Activated CD4-positive, CD25-positive, alpha-beta regulatory T cell treated with anti-CD3 and anti-CD28 coated beads, Interleukin-2, amount 50 U/mL, for 72 hours (primary cell): ENCODE data around the gene DTNB.
"Not testable (repeated sequence)": the region's sequence is repeated elsewhere in the genome, so short reads cannot be mapped to it uniquely, and the experiment has no call there.

Experiments used
- DNase-seq: peaks from one replicate; pipeline ENCODE4 v3.0.0; 2021

Gene DTNB

DNA sequence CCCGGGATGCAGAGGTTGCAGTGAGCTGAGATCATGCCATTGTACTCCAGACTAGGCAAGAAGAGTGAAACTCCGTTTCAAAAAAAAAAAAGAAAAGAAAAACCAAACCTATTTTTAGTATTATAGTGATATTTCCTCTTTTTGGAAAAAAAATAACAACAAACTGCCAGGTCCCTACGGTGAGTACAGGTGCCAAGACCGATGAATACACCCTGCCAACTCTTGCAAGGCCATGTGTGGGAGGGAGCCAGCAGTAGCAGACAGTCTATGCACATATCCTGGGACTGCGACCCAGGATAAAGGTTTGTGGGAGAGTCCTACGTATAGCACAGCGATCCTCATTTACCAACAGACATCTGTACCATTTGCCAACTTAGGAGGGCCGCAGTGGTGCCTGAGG lies 262.1 kb downstream of the DTNB start:
- no peak for DNase-seq

- no peak for DNase-seq
Measured at GRCh38 chr2:25410370-25410769, 263.0 kb downstream of the DTNB start.

- DNase-seq, result no peak
Measured at GRCh38 chr2:25409468-25409867, 263.9 kb downstream of the DTNB start.

GRCh38 chr2:25409044-25409443 lies 264.3 kb downstream of the DTNB start:
- DNase-seq, result no peak

DNA sequence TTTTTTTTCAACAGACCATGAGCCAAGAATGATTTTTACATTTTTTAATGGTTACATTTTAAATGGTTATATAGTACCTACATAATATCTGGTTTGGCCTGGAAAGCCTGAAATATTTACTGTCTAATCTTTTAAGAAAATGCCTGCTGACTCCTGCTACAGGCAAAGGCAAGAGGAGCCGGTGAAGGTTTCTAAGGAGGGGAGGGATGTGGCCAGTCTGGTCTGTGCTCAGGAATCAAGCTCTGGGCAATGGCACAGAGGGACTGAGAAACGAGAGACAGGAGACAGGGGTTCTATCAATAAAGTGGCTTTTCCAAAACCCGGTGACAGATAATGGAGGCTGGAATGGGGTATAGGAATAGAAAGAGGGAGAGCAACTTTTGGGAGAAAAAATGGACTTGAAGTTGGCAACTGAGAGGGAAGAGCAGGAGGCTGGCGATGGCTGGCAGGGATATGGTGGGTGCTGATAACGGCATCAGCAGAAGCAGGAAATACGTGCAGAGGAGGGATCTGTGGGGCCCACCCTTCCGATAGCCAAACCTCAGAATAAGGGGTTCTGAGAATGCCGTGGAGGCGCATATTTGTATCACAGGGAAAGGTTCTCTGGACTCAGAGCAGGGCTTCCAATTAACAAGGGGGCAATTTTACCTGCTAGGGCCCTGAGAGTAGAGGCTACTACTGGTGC lies 267.6 kb downstream of the DTNB start:
- no peak for DNase-seq

GRCh38 chr2:25403120-25403760 lies 270.1 kb downstream of the DTNB start:
- DNase-seq, result not testable (repeated sequence)

DNA sequence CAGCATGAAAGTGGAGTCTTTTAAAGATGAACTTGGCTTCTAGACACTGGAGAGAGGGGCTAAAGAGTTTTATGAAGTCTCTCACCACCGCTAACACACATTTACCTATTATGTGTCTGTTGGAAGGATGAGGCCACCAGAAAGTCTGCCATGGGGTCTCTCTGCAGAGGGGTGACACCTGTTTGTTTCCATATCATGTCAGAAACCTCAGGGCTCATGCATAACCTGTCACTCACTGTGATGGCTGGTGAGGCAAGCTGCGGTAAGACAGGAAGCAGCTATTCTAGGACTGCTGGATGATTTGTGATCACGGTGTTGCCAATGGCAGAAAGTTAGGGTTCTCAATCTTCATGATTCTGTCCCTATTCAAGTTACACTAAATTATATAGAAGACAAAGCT lies 270.9 kb downstream of the DTNB start:
- DNase-seq, result no peak

DNA sequence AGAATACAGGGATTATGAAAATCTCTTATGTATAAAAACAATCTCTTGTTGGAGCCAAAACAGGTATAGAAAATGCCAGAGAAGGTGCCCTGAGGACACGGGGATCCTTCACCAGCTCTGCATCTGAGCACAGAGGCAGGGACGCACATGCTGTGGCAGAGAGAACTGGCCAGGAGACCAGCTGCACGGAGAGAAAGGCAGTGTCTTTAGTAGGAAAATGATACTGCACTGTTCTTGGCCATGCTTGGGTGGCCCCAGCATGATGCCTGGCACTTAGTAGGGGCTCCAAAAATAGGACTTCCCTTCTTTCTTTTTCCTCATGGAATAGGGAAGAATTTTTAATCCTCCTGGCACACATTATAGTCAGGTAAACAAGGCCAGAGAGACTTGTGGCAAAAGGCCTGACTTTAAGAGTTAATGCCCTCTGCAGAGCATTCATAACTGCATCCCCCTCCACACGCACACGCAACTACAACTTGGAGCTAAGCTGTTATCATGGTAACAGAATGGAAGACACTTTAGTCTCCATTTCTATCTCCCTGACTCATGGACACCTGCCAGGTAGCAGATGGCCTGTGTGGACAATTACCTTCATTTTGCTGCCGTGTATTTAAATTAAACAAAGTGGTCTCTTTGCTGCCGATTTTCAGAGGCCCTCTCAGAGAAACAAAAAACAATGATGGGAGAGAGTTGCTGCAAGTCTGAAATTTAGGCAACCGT lies 271.9 kb downstream of the DTNB start:
- no peak for DNase-seq

- DNase-seq, result no peak
Measured at GRCh38 chr2:25400576-25401216, 272.7 kb downstream of the DTNB start.

- DNase-seq, result no peak
Measured at GRCh38 chr2:25400169-25400568, 273.2 kb downstream of the DTNB start.

- DNase-seq, result no peak
Measured at GRCh38 chr2:25398534-25398933, 274.8 kb downstream of the DTNB start.

- DNase-seq, result no peak
Measured at GRCh38 chr2:25397777-25398176, 275.6 kb downstream of the DTNB start.

GRCh38 chr2:25389161-25389560 lies 284.2 kb downstream of the DTNB start:
- no peak for DNase-seq

- no peak for DNase-seq
Measured at GRCh38 chr2:25388491-25388890, 284.9 kb downstream of the DTNB start.

DNA sequence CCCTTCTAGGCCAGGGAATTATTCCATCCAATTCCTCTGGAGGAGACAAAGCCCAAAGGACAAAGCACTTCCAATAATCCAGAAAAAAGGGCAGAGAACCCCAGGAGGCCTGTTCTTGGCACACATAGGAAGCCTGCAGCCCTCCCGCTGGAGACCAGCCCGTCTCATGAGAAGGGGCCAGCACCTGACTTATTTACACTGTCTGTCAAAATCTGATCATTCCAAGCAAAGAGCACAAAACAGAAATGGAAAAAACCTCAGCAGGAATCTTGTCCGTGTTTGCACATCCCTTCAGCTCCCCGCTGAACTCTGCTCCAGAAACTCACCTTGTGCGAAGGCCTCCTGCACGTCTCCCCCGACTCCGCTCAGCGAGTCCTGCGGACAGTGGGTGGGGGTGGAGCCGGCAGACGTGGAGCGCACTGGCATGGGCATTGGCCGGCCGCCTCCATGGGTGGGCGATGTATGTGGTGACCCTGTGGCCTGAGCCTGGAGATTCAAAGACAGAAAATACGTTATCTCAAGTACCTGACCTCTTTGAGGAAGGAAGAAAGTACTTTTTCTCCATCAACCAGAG lies 285.4 kb downstream of the DTNB start:
- DNase-seq, result no peak

DNA sequence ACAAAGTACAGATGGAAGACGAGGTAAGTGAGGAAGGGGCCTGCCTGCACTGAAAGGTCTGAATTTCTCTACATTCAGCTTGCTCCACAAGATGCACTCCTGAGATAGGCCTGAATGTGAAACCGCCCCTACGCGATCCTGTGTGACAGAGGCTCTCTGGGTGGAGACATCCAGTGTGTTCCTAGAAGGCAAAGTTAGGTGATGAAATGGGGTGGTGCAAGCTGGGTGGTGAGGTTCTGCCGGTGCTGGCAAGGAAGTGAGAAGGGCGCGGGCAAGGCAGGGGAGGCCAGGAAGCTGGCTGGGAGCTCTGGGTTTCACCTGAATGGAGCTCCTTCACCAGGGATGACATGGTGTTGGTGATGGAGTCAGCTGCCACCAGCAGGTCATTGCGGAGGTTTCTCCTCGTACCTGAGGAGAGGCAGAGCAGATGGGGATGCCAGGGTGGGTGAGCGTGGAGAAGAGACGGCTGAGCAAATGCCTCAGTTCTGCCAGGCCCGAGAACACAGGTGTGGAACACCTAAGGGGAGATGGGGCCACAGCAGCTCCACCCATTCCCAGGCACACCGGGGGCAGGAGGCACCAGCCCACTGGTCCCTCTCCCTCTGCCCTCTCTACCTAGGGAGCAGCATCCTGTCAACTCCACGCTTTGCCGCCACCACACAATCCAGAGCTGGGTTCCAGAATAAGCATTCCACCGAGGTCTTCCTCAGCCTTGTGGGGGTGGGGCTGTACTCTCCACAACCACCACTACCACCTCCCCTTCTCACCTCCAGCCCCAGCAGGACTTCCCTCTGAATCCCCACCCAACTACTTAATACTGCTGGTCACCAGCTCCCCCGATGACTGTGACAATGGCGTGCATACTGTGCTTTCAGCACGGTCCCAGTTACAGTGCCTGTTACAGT lies 286.2 kb downstream of the DTNB start:
- no peak for DNase-seq

- no peak for DNase-seq
Measured at GRCh38 chr2:25385910-25386309, 287.5 kb downstream of the DTNB start.

DNA sequence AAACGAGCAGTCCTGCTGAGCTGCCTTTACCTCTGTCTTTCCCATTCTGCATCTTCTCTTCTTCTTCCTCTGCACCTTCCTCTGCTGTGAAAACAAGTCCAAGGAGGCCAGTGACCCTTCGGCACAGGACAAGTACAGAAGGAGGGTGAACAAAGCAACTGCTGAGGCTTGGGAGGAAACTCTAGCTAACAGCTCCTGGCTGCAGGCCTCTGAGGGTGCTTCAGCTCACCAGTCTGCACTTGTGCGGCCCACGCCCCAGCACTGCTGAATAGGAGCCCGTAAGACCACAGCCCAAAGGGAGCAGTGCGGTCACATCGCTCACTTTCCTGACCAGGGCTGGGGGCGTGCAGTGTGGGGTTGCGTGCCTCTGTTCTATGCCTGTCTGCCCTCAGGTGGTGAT lies 289.6 kb downstream of the DTNB start:
- DNase-seq, result no peak

- DNase-seq, result no peak
Measured at GRCh38 chr2:25381502-25381901, 291.9 kb downstream of the DTNB start.

DNA sequence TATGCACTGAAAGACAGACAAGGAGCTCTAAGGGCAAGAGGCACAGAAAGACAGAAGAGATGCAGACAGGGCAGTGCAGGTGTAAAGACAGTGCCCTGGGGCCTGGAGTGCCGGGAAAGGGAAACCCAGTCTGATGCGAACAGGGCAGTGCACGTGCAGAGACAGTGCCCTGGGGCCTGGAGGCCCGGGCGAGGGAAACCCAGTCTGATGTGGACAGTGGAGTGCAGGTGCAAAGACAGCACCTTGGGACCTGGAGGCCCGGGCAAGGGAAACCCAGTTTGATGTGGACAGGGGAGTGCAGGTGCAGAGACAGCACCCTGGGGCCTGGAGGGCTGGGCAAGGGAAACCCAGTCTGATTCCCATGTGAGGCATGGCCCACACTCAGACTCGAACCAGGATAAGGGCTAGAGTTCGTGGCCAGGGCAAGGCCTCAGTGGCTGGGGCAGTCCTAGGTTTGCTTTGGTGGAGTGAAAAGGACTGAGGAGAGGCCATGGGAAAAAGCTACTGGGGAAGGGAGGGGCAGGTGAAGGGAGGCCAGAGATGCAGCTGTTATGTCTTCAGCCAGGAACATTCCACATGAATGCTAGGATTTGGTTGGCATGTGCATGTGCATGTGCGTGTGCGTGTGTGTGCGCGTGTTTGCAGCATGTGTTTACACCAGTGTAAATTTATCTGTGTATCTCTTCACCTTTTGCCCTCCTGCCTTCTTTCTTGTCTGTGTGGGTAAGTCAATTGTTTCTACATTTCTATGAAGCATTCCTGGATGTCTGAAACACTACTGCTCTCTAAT lies 292.6 kb downstream of the DTNB start:
- DNase-seq, result no peak

GRCh38 chr2:25380023-25380422 lies 293.4 kb downstream of the DTNB start:
- no peak for DNase-seq
